ENCODE measurements around the gene FFAR2. TPM values are rescaled to one million over a fixed set of nuclear protein-coding genes. Genes with fewer than 3 reads are reported as not detected.

The FFAR2 gene
- total and polyA plus RNA-seq, 2 donors (not counting 1 experiment from before 2014, with no cell fraction given) = not detected

DNA sequence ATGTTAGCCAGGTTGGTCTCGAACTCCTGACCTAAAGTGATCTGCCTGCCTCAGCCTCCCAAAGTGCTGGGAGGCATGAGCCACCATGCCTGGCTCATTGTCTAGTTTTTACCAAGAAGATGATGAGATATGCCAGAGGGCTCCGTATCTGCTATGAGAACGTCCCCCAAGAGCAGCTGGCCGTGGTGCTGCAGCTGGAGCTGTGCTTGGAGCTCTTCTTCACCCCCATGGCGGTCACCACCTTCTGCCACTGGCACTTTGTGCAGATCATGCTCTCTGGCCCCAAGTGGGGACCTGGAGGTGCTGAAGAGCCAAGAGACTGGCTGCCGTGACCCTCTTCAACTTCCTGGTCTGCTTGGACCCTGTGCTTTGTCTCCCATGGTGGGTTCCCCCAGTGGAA lies 40.4 kb upstream of the FFAR2 start:
- Histone ChIP-seq H3K27me3 (ENCODE audit: control insufficient read depth, insufficient read depth, low read length) (no peaks in the 10 kb centered on the region), H2AFZ (ENCODE audit: low read length) (no peak overlapping the region), H3K36me3 (ENCODE audit: control insufficient read depth, insufficient read depth, low read length) (no peaks in the 10 kb centered on the region), H3K4me2 (ENCODE audit: extremely low read depth, insufficient read depth, low read length) (no peak overlapping the region), H3K4me3 (replicated peaks in 1 of 4; ENCODE audit: control extremely low read depth in 1 of 4, insufficient read depth in 1 of 4, low read depth in 3 of 4, low read length in 4 of 4) (no peak overlapping the region), H3K79me2 (ENCODE audit: control insufficient read depth, insufficient read depth, low read length) (no peaks in the 10 kb centered on the region), H3K9ac (ENCODE audit: insufficient read depth, low read length) (no peak overlapping the region), H3K9me3 (ENCODE audit: control insufficient read depth, insufficient read depth, low read depth, low read length) (no peaks in the 10 kb centered on the region), H3K4me1 (ENCODE audit: control insufficient read depth, extremely low read depth, insufficient read depth, low read length) (no peaks in the 10 kb centered on the region), H3K27ac (ENCODE audit: insufficient read depth, low read length) (no peak overlapping the region), H4K20me1 (ENCODE audit: control insufficient read depth, extremely low read depth, insufficient read depth, low read length) (no peaks in the 10 kb centered on the region)
- no peak for DNase-seq (ENCODE audit: low read depth in 2 of 2)
- no peak for TF ChIP-seq EZH2 (IDR thresholded peaks at IDR 0.05; ENCODE audit: low read length, missing control alignments)
- TF ChIP-seq CTCF (conservative IDR thresholded peaks at IDR 0.05 in 1 of 2, IDR thresholded peaks at IDR 0.05 in 1 of 2; ENCODE audit: low read depth in 1 of 2, low read length in 2 of 2) = no peak

- Histone ChIP-seq H3K4me2 (ENCODE audit: extremely low read depth, insufficient read depth, low read length) (no peak overlapping the region), H3K27ac (ENCODE audit: insufficient read depth, low read length) (no peak overlapping the region), H3K36me3 (ENCODE audit: control insufficient read depth, insufficient read depth, low read length) (no peaks in the 10 kb centered on the region), H3K4me3 (replicated peaks in 1 of 4; ENCODE audit: control extremely low read depth in 1 of 4, insufficient read depth in 1 of 4, low read depth in 3 of 4, low read length in 4 of 4) (no peak overlapping the region), H3K27me3 (ENCODE audit: control insufficient read depth, insufficient read depth, low read length) (no peaks in the 10 kb centered on the region), H4K20me1 (ENCODE audit: control insufficient read depth, extremely low read depth, insufficient read depth, low read length) (no peaks in the 10 kb centered on the region), H3K4me1 (ENCODE audit: control insufficient read depth, extremely low read depth, insufficient read depth, low read length) (no peaks in the 10 kb centered on the region), H3K79me2 (ENCODE audit: control insufficient read depth, insufficient read depth, low read length) (no peaks in the 10 kb centered on the region), H3K9me3 (ENCODE audit: control insufficient read depth, insufficient read depth, low read depth, low read length) (no peaks in the 10 kb centered on the region), H3K9ac (ENCODE audit: insufficient read depth, low read length) (no peak overlapping the region), H2AFZ (ENCODE audit: low read length) (no peak overlapping the region)
- DNase-seq (ENCODE audit: low read depth in 2 of 2) = no peak
- TF ChIP-seq EZH2 (IDR thresholded peaks at IDR 0.05; ENCODE audit: low read length, missing control alignments) = no peak
These were observed 39.5 kb upstream of the FFAR2 start for GRCh38 chr19:35408284-35409171.

GRCh38 chr19:35409191-35409590 lies 38.9 kb upstream of the FFAR2 start:
- Histone ChIP-seq H3K27me3 (ENCODE audit: control insufficient read depth, insufficient read depth, low read length) (no peaks in the 10 kb centered on the region), H3K9me3 (ENCODE audit: control insufficient read depth, insufficient read depth, low read depth, low read length) (no peaks in the 10 kb centered on the region), H3K4me1 (ENCODE audit: control insufficient read depth, extremely low read depth, insufficient read depth, low read length) (no peaks in the 10 kb centered on the region), H4K20me1 (ENCODE audit: control insufficient read depth, extremely low read depth, insufficient read depth, low read length) (no peaks in the 10 kb centered on the region), H2AFZ (ENCODE audit: low read length) (no peak overlapping the region), H3K27ac (ENCODE audit: insufficient read depth, low read length) (no peak overlapping the region), H3K4me2 (ENCODE audit: extremely low read depth, insufficient read depth, low read length) (no peak overlapping the region), H3K9ac (ENCODE audit: insufficient read depth, low read length) (no peak overlapping the region), H3K4me3 (replicated peaks in 1 of 4; ENCODE audit: control extremely low read depth in 1 of 4, insufficient read depth in 1 of 4, low read depth in 3 of 4, low read length in 4 of 4) (no peak overlapping the region), H3K36me3 (ENCODE audit: control insufficient read depth, insufficient read depth, low read length) (no peaks in the 10 kb centered on the region), H3K79me2 (ENCODE audit: control insufficient read depth, insufficient read depth, low read length) (no peaks in the 10 kb centered on the region)
- DNase-seq (ENCODE audit: low read depth in 2 of 2) = no peak
- TF ChIP-seq EZH2 (IDR thresholded peaks at IDR 0.05; ENCODE audit: low read length, missing control alignments) (no peak), CTCF (conservative IDR thresholded peaks at IDR 0.05 in 1 of 2, IDR thresholded peaks at IDR 0.05 in 1 of 2; ENCODE audit: low read depth in 1 of 2, low read length in 2 of 2) (no peak)
